Endothelial cell of umbilical vein (primary cell): ENCODE measurements around the gene CBLIF. TPM values are rescaled to one million over a fixed set of nuclear protein-coding genes. Genes with fewer than 3 reads are reported as not detected.
A peak's percentile ranks its signal among the peaks of the same experiment; 100 is the strongest.
"Not testable (repeated sequence)": the region's sequence is repeated elsewhere in the genome, so short reads cannot be mapped to it uniquely, and the experiment has no call there.

Experiments used
- BruUV-seq: library from RNA; stranded (reverse); fragments of 400-500 nt; replicated peaks from 2 replicates; lab custom pipeline; 2021; lab: Mats Ljungman, UMichigan
- CTCF ChIA-PET: fragments of 300-600, 350-600 bp; sonication (Branson Sonifier 250); formaldehyde crosslinking; loops from one replicate; lab custom pipeline; 2021; ENCODE audit warnings: antibody characterized with exemption, inconsistent platforms; lab: Charles Lee
- POLR2A ChIA-PET: fragments of 300-600, 350-600 bp; sonication (Branson Sonifier 250); formaldehyde crosslinking; loops from one replicate; lab custom pipeline; 2021; ENCODE audit warnings: antibody characterized with exemption, inconsistent platforms; lab: Charles Lee
- DNase-seq: peaks from one replicate; pipeline ENCODE4 v3.0.0-alpha.2; 2011; ENCODE audit warnings: low read depth, low spot score
- FAIRE-seq: peaks from 2 replicates; lab custom pipeline; 2011; peaks lifted over from hg19 to GRCh38; lab: Jason Lieb, UNC
- H2AFZ ChIP-seq: 2 replicates; pipeline ENCODE4 v1.6.0; 2012; ENCODE audit warnings: low read depth, low read length, control low read depth, inconsistent platforms
- H3K27ac ChIP-seq: 2 replicates; pipeline ENCODE4 v1.5.1; 2011; ENCODE audit warnings: low read depth, mild to moderate bottlenecking, control low read depth, low read length, moderate library complexity; ENCODE audit not compliant: insufficient read depth
- H3K27me3 ChIP-seq, 2 experiments: 2 replicates each; pipeline versions ENCODE4 v1.6.0 to v1.6.1; 2011; ENCODE audit warnings: low read length in 2 of 2, mixed read lengths in 1 of 2; ENCODE audit not compliant: control insufficient read depth in 2 of 2, insufficient read depth in 2 of 2
- H3K36me3 ChIP-seq, 2 experiments: 2 replicates in 1 of 2; 3 replicates in 1 of 2; pipeline ENCODE4 v1.5.1; 2011; ENCODE audit warnings: low read length in 2 of 2, mild to moderate bottlenecking in 1 of 2, moderate library complexity in 1 of 2; ENCODE audit not compliant: control insufficient read depth in 2 of 2, insufficient read depth in 2 of 2; ENCODE audit errors: extremely low read depth in 1 of 2
- H3K4me1 ChIP-seq: 3 replicates; pipeline ENCODE4 v1.5.1; 2011; ENCODE audit warnings: mild to moderate bottlenecking, low read length; ENCODE audit not compliant: control insufficient read depth, insufficient read depth; ENCODE audit errors: extremely low read depth
- H3K4me2 ChIP-seq: 2 replicates; pipeline ENCODE4 v1.6.1; 2011; ENCODE audit warnings: low read length, control low read depth, mixed read lengths; ENCODE audit not compliant: insufficient read depth
- H3K4me3 ChIP-seq, 3 experiments: fragments of 200-600 bp in 1 of 3; sonication (generic), shearing (Covaris generic) in 1 of 3; replicated peaks in 1 of 3; 2 replicates each; pipeline ENCODE4 v1.5.1; 2011 to 2016; ENCODE audit warnings: control low read depth in 3 of 3, low read length in 3 of 3, mild to moderate bottlenecking in 2 of 3, inconsistent platforms in 1 of 3, low read depth in 1 of 3, moderate library complexity in 1 of 3; ENCODE audit not compliant: insufficient read depth in 1 of 3
- H3K79me2 ChIP-seq: 2 replicates; pipeline ENCODE4 v1.6.0; 2012; ENCODE audit warnings: low read length, inconsistent platforms; ENCODE audit not compliant: control insufficient read depth, insufficient read depth
- H3K9ac ChIP-seq: replicated peaks from 2 replicates; pipeline ENCODE3; 2011; ENCODE audit warnings: low read length, control low read depth; ENCODE audit not compliant: insufficient read depth; ENCODE audit errors: extremely low read depth
- H3K9me1 ChIP-seq: replicated peaks from 3 replicates; pipeline ENCODE4 v1.6.0; 2011; ENCODE audit warnings: mild to moderate bottlenecking, low read length; ENCODE audit not compliant: control insufficient read depth, insufficient read depth; ENCODE audit errors: extremely low read depth
- H3K9me3 ChIP-seq: replicated peaks from 2 replicates; pipeline ENCODE4 v1.5.1; 2012; ENCODE audit warnings: low read length, inconsistent platforms; ENCODE audit not compliant: control insufficient read depth, insufficient read depth
- H4K20me1 ChIP-seq: replicated peaks from 2 replicates; pipeline ENCODE3; 2011; ENCODE audit warnings: mild to moderate bottlenecking, low read length; ENCODE audit not compliant: control insufficient read depth, insufficient read depth; ENCODE audit errors: extremely low read depth
- CTCF ChIP-seq, 2 donors: IDR thresholded peaks; 1 replicate in 1 of 2; 2 replicates in 1 of 2; pipeline ENCODE4 v1.5.1; 2011; ENCODE audit warnings: low read length in 2 of 2, mild to moderate bottlenecking in 2 of 2, moderate library complexity in 2 of 2, control low read depth in 1 of 2, inconsistent platforms in 1 of 2, low read depth in 1 of 2; ENCODE audit not compliant: insufficient read depth in 1 of 2; ENCODE audit errors: extremely low read depth in 1 of 2
- EZH2 ChIP-seq: IDR thresholded peaks from 2 replicates; pipeline ENCODE4 v1.6.1; 2012; ENCODE audit warnings: borderline replicate concordance, low read depth, mild to moderate bottlenecking, moderate library complexity, low read length, inconsistent platforms; ENCODE audit not compliant: severe bottlenecking
- FOS ChIP-seq: IDR thresholded peaks from 2 replicates; pipeline ENCODE4 v1.6.1; 2011; ENCODE audit warnings: mild to moderate bottlenecking, low read length, moderate library complexity, borderline replicate concordance; ENCODE audit not compliant: insufficient read depth
- GATA2 ChIP-seq: IDR thresholded peaks from 2 replicates; pipeline ENCODE4 v1.7.0; 2011; ENCODE audit warnings: low read depth, mild to moderate bottlenecking, moderate library complexity, mixed read lengths, low read length; ENCODE audit not compliant: insufficient read length, insufficient read depth
- JUN ChIP-seq: IDR thresholded peaks from 2 replicates; pipeline ENCODE4 v1.6.1; 2011; ENCODE audit warnings: borderline replicate concordance, low read depth; ENCODE audit not compliant: insufficient read length, insufficient read depth
- MAX ChIP-seq: IDR thresholded peaks from 2 replicates; pipeline ENCODE4 v1.6.1; 2011; ENCODE audit not compliant: insufficient read depth, insufficient read length
- MYC ChIP-seq: IDR thresholded peaks from one replicate; pipeline ENCODE4 v1.6.1; 2011; ENCODE audit warnings: mild to moderate bottlenecking, low read depth, low read length
- POLR2A ChIP-seq: IDR thresholded peaks from 2 replicates; pipeline ENCODE4 v1.6.1; 2012; ENCODE audit warnings: low read depth, mild to moderate bottlenecking, control low read depth, low read length
- POLR2AphosphoS5 ChIP-seq: IDR thresholded peaks from 2 replicates; pipeline ENCODE4 v1.6.1; 2012; ENCODE audit warnings: low read depth, mild to moderate bottlenecking, control low read depth, low read length, moderate library complexity; ENCODE audit not compliant: insufficient read depth
- dilution Hi-C: fragments of 300-500 bp; cut with MboI; formaldehyde crosslinking; loops from one replicate; pipeline ENCODE4 v1.15.0; 2019; ENCODE audit warnings: low sequenced_read_pairs; ENCODE audit not compliant: extremely low pct_ligation_motif_present
- intact Hi-C: fragments of 100-400 bp; cut with micrococcal nuclease; formaldehyde crosslinking; loops from one replicate; pipeline ENCODE4 v1.10.0; 2022
- polyA plus RNA-seq, 4 experiments: library from polyadenylated mRNA; depleted of rRNA in 3 of 4; stranded (reverse) in 3 of 4; unstranded in 1 of 4; fragments of >200 nt; gene quantifications; 2 replicates each; pipeline versions ENCODE4 v1.2.1 to v1.2.3, GENCODE V29; 2011 to 2012; ENCODE audit warnings: missing spikeins in 1 of 4
- total RNA-seq: library from RNA; stranded (reverse); gene quantifications from 2 replicates; pipeline ENCODE4 v1.2.3, GENCODE V29; 2021

CBLIF gene
- total and polyA plus RNA-seq, 2 donors (not counting 3 experiments of a cell fraction or from before 2014, with no cell fraction given): not detected

GRCh38 chr11:59851416-59851815 is 6.1 kb upstream of the CBLIF start:
- DNase-seq, H3K27ac ChIP-seq, H3K9me3 ChIP-seq, H3K4me3 ChIP-seq, H3K79me2 ChIP-seq, CTCF ChIA-PET, dilution Hi-C loops, H3K9ac ChIP-seq, FAIRE-seq, H2AFZ ChIP-seq, H3K27me3 ChIP-seq, POLR2A ChIA-PET, H3K4me1 ChIP-seq, H3K4me2 ChIP-seq, H4K20me1 ChIP-seq, intact Hi-C loops, BruUV-seq, H3K9me1 ChIP-seq, H3K36me3 ChIP-seq: not testable (repeated sequence)

GRCh38 chr11:59849551-59849950 is 4.3 kb upstream of the CBLIF start:
- CTCF ChIA-PET: interaction anchor here (2.9 kb wide), 1 partner anchor 70 kb away, joined by 11 read pairs; no protein-coding TSS in a partner anchor
- H3K4me3 ChIP-seq, H3K27me3 ChIP-seq, intact Hi-C loops, H4K20me1 ChIP-seq, BruUV-seq, H2AFZ ChIP-seq, DNase-seq, H3K9me1 ChIP-seq, H3K36me3 ChIP-seq, H3K79me2 ChIP-seq, FAIRE-seq, H3K9ac ChIP-seq, H3K27ac ChIP-seq, H3K4me2 ChIP-seq, POLR2A ChIA-PET, dilution Hi-C loops, H3K9me3 ChIP-seq, H3K4me1 ChIP-seq: not testable (repeated sequence)

- CTCF ChIA-PET: interaction anchor here (2.9 kb wide), 1 partner anchor 70 kb away, joined by 11 read pairs; no protein-coding TSS in a partner anchor
- H3K79me2 ChIP-seq: no peaks in the 10 kb centered on the region
- FAIRE-seq (no peak), DNase-seq (peak; percentile 31)
- H3K9me1 ChIP-seq: no peaks in the 10 kb centered on the region
- H3K9me3 ChIP-seq: no peaks in the 10 kb centered on the region
- H4K20me1 ChIP-seq: no peaks in the 10 kb centered on the region
- no peak overlapping the region for H2AFZ ChIP-seq
- POLR2A ChIA-PET: no interaction called here
- no peaks in the 10 kb centered on the region for H3K36me3 ChIP-seq
- H3K4me2 ChIP-seq: no peak overlapping the region
- H3K4me3 ChIP-seq: no peak overlapping the region
- no peaks in the 10 kb centered on the region for H3K27me3 ChIP-seq
- H3K4me1 ChIP-seq: no peaks in the 10 kb centered on the region
- dilution Hi-C loops: no loop called here
- TF ChIP-seq GATA2 (no peak), MAX (no peak), FOS (no peak), MYC (no peak), EZH2 (no peak), CTCF (IDR thresholded peaks at IDR 0.05; ENCODE audit: extremely low read depth in 1 of 2, insufficient read depth in 1 of 2, low read depth in 1 of 2, low read length in 2 of 2) (no peak), POLR2AphosphoS5 (no peak), JUN (no peak), POLR2A (no peak)
- H3K27ac ChIP-seq: no peak overlapping the region
- H3K9ac ChIP-seq: no peak overlapping the region
- intact Hi-C loops: no loop called here
- BruUV-seq: no TSS peak
These were observed 3.8 kb upstream of the CBLIF start for GRCh38 chr11:59849129-59849528.
